Neuronal stem cell (in vitro differentiated cells): Measurements from ENCODE around the gene TSPEAR.
"Not testable (repeated sequence)": the region's sequence is repeated elsewhere in the genome, so short reads cannot be mapped to it uniquely, and the experiment has no call there.

Experiments
- DNase-seq: peaks from one replicate; pipeline ENCODE4 v3.0.0-alpha.2; 2013; ENCODE audit warnings: low spot score
- H2AFZ ChIP-seq: one replicate; pipeline ENCODE4 v1.6.1; 2013; ENCODE audit warnings: mild to moderate bottlenecking, low read length, inconsistent platforms
- H2AK5ac ChIP-seq: 2 replicates; pipeline ENCODE4 v1.6.1; 2013; ENCODE audit warnings: low read depth, mild to moderate bottlenecking, inconsistent platforms, low read length, moderate library complexity, mixed read lengths
- H2BK120ac ChIP-seq: 2 replicates; pipeline ENCODE4 v1.6.1; 2013; ENCODE audit warnings: low read depth, mild to moderate bottlenecking, inconsistent platforms, low read length, moderate library complexity, mixed read lengths
- H2BK12ac ChIP-seq: one replicate; pipeline ENCODE4 v1.6.1; 2013; ENCODE audit warnings: low read length, inconsistent platforms
- H2BK15ac ChIP-seq: 2 replicates; pipeline ENCODE4 v1.6.1; 2013; ENCODE audit warnings: mild to moderate bottlenecking, low read length, inconsistent platforms, mixed read lengths
- H2BK5ac ChIP-seq: one replicate; pipeline ENCODE4 v1.6.1; 2013; ENCODE audit warnings: inconsistent platforms, mild to moderate bottlenecking, low read length, moderate library complexity
- H3K14ac ChIP-seq: one replicate; pipeline ENCODE4 v1.6.1; 2013; ENCODE audit warnings: low read length, inconsistent platforms
- H3K18ac ChIP-seq: 2 replicates; pipeline ENCODE4 v1.6.1; 2013; ENCODE audit warnings: low read length, inconsistent platforms
- H3K23ac ChIP-seq: 2 replicates; pipeline ENCODE4 v1.6.1; 2013; ENCODE audit warnings: low read depth, mild to moderate bottlenecking, mixed read lengths, low read length, inconsistent platforms; ENCODE audit not compliant: poor library complexity
- H3K27ac ChIP-seq: replicated peaks from 3 replicates; pipeline ENCODE4 v1.5.1; 2013; ENCODE audit warnings: low read length, inconsistent platforms
- H3K27me3 ChIP-seq, 3 experiments: 2 replicates each; pipeline ENCODE4 v1.6.1; 2013; ENCODE audit warnings: low read length in 3 of 3, mild to moderate bottlenecking in 2 of 3, inconsistent platforms in 1 of 3, low read depth in 1 of 3, mixed read lengths in 1 of 3, moderate library complexity in 1 of 3; ENCODE audit not compliant: control insufficient read depth in 3 of 3, insufficient read depth in 3 of 3
- H3K36me3 ChIP-seq, 2 donors: replicated peaks in 1 of 2; 2 replicates each; pipeline ENCODE4 v1.6.1; 2013; ENCODE audit warnings: low read length in 2 of 2; ENCODE audit not compliant: control insufficient read depth in 2 of 2, insufficient read depth in 2 of 2
- H3K4ac ChIP-seq: 2 replicates; pipeline ENCODE4 v1.6.1; 2013; ENCODE audit warnings: inconsistent platforms, mild to moderate bottlenecking, low read length, moderate library complexity
- H3K4me1 ChIP-seq, 2 donors: 1 replicate in 1 of 2; 2 replicates in 1 of 2; pipeline ENCODE4 v1.6.1; 2013; ENCODE audit warnings: low read length in 2 of 2, low read depth in 1 of 2; ENCODE audit not compliant: control insufficient read depth in 2 of 2, insufficient read depth in 1 of 2
- H3K4me2 ChIP-seq: one replicate; pipeline ENCODE4 v1.6.1; 2013; ENCODE audit warnings: mild to moderate bottlenecking, low read length, inconsistent platforms; ENCODE audit not compliant: insufficient read depth, poor library complexity, severe bottlenecking
- H3K4me3 ChIP-seq, 2 donors: 2 replicates each; pipeline ENCODE4 v1.5.1; 2013; ENCODE audit warnings: low read length in 2 of 2, mild to moderate bottlenecking in 2 of 2, inconsistent platforms in 1 of 2, moderate library complexity in 1 of 2
- H3K79me1 ChIP-seq: one replicate; pipeline ENCODE4 v1.6.1; 2013; ENCODE audit warnings: low read depth, mild to moderate bottlenecking, inconsistent platforms, low read length, moderate library complexity
- H3K9ac ChIP-seq: one replicate; pipeline ENCODE4 v1.6.1; 2013; ENCODE audit warnings: mild to moderate bottlenecking, low read depth, low read length, inconsistent platforms; ENCODE audit not compliant: poor library complexity
- H3K9me3 ChIP-seq, 2 donors: replicated peaks in 1 of 2; 2 replicates each; pipeline versions ENCODE3 to v1.6.1; 2013; ENCODE audit warnings: low read length in 2 of 2, mild to moderate bottlenecking in 2 of 2, inconsistent platforms in 1 of 2, low read depth in 1 of 2, mixed read lengths in 1 of 2, moderate library complexity in 1 of 2; ENCODE audit not compliant: control insufficient read depth in 2 of 2, insufficient read depth in 1 of 2
- H4K8ac ChIP-seq: one replicate; pipeline ENCODE4 v1.6.1; 2013; ENCODE audit warnings: low read depth, mild to moderate bottlenecking, inconsistent platforms, low read length, moderate library complexity
- H4K91ac ChIP-seq: one replicate; pipeline ENCODE4 v1.6.1; 2013; ENCODE audit warnings: low read length, low read depth, mild to moderate bottlenecking, inconsistent platforms; ENCODE audit not compliant: poor library complexity
- WGBS, 2 donors: extraction: QIAGEN DNeasy Blood & Tissue Kit; methylation state at CpG; one replicate each; pipeline ENCODE4 v1.1.7; 2013; ENCODE audit warnings: missing lambda C conversion rate in 2 of 2, mixed read lengths in 1 of 2; ENCODE audit not compliant: insufficient read length in 2 of 2, insufficient replicate concordance in 1 of 2; ENCODE audit errors: extremely low coverage in 2 of 2; 5-methylcytosine and 5-hydroxymethylcytosine counted together

Gene TSPEAR

GRCh38 chr21:44558695-44559094 is 152.7 kb downstream of the TSPEAR start, which contains the start of gene KRTAP10-3:
Gene KRTAP10-3 (minus strand): TSS chr21:44558795. CDS start chr21:44558715, 80 bp downstream.
- H3K79me1 ChIP-seq, result no peaks in the 10 kb centered on the region
- H3K36me3 ChIP-seq, result no peaks in the 10 kb centered on the region
- H3K27ac ChIP-seq, result no peak within 1 kb of the TSS
- H3K4ac ChIP-seq, result peak within 1 kb of the TSS; percentile 68
- no peak for DNase-seq
- peak within 1 kb of the TSS; percentile 67 for H3K9ac ChIP-seq
- no peak within 1 kb of the TSS for H4K91ac ChIP-seq
- no CpG with 5 or more reads among the region's 5 CpGs for WGBS, 2 donors
- H3K27me3 ChIP-seq, result no peaks in the 10 kb centered on the region
- H3K14ac ChIP-seq, result peak within 1 kb of the TSS; percentile 92
- peaks cover 2 to 5% of the 10 kb centered on the region in 2 donors for H3K4me1 ChIP-seq
- no peak within 1 kb of the TSS for H2BK5ac ChIP-seq
- H2AFZ ChIP-seq, result no peak within 1 kb of the TSS
- H2BK12ac ChIP-seq, result peak within 1 kb of the TSS; percentile 88
- peak within 1 kb of the TSS; percentile 28 for H2BK15ac ChIP-seq
- H2BK120ac ChIP-seq, result peak within 1 kb of the TSS; percentile 54
- H3K4me3 ChIP-seq, result no peak within 1 kb of the TSS
- peak within 1 kb of the TSS; percentile 90 for H3K18ac ChIP-seq
- peak within 1 kb of the TSS; percentile 79 for H4K8ac ChIP-seq
- H3K9me3 ChIP-seq, result no peaks in the 10 kb centered on the region
- H3K23ac ChIP-seq, result no peak within 1 kb of the TSS
- H2AK5ac ChIP-seq, result peak within 1 kb of the TSS; percentile 49
- H3K4me2 ChIP-seq, result no peak within 1 kb of the TSS

GRCh38 chr21:44558329-44558675 is 153.1 kb downstream of the TSPEAR start:
- H3K27ac ChIP-seq, H2BK5ac ChIP-seq, DNase-seq, H3K4me2 ChIP-seq, H3K4ac ChIP-seq, H3K79me1 ChIP-seq, H3K27me3 ChIP-seq, H4K91ac ChIP-seq, H2AFZ ChIP-seq, H3K4me1 ChIP-seq, H2BK120ac ChIP-seq, H3K9me3 ChIP-seq, H3K4me3 ChIP-seq, H3K36me3 ChIP-seq, H3K23ac ChIP-seq: not testable (repeated sequence)
- Histone ChIP-seq H2BK15ac (peak overlapping the region; percentile 6), H3K9ac (peak overlapping the region; percentile 60), H3K14ac (peak overlapping the region; percentile 92), H2BK12ac (peak overlapping the region; percentile 88), H2AK5ac (peak overlapping the region; percentile 49), H4K8ac (peak overlapping the region; percentile 79), H3K18ac (peak overlapping the region; percentile 90)
- WGBS, 2 donors, result no CpG with 5 or more reads among the region's 10 CpGs

DNA sequence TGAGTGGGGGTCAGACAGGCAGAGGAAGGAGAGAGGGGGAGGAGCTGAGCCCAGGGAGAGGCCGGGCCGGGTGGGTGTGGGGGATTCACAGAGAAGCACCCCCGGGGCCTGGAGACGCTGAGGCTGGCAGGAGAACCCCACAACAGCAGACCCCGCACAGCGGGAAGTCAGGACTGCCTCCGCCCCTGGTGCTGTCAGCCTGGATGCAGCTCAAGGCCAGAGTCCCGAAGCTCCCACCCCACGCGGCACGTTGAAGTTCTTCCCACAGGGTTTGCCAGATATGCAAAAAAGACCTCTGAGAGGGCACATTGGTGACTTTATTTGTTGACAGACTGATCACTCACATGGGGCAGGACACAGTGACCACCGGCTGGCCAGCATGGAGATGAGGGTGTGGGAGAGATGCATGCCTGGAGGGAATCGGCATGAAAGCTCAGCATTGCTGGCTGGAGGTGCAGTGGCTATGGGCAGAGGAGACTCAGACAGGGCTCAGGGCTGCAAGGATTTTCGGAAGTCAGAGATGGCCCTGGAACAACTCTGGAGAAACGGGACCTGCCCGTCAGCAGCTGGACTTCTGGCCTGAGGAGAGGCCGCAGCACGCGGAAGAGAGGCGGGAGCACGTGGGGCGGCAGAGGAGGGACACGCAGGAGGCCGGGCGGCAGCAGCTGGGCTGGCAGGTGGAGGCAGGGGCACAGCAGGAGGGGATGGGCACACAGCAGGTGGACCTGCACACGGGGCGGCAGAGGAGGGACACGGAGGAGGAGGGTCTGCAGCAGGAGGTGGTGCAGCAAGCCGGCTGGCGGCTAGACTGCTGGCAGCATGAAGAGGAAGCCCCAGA is 153.7 kb downstream of the TSPEAR start:
- Histone ChIP-seq H3K9me3 (no peaks in the 10 kb centered on the region), H3K36me3 (no peaks in the 10 kb centered on the region), H2AK5ac (peak overlapping the region; percentile 49), H3K18ac (peak overlapping the region; percentile 90), H3K27me3 (no peaks in the 10 kb centered on the region), H2BK5ac (no peak overlapping the region), H3K9ac (peak overlapping the region; percentile 67), H3K4me3 (no peak overlapping the region), H2BK12ac (peak overlapping the region; percentile 88), H4K91ac (no peak overlapping the region), H3K79me1 (no peaks in the 10 kb centered on the region), H3K23ac (no peak overlapping the region), H2BK15ac (peak overlapping the region; percentile 6), H3K14ac (peak overlapping the region; percentile 92), H3K4ac (peak overlapping the region; percentile 68), H3K4me2 (no peak overlapping the region), H4K8ac (peak overlapping the region; percentile 79), H3K4me1 (peaks cover 2 to 5% of the 10 kb centered on the region in 2 donors), H2AFZ (no peak overlapping the region), H2BK120ac (peak overlapping the region; percentile 54), H3K27ac (no peak overlapping the region)
- no CpG with 5 or more reads among the region's 30 CpGs for WGBS, 2 donors
- DNase-seq, result no peak

- Histone ChIP-seq H4K8ac (no peak overlapping the region), H3K4me1 (peaks cover 4 to 5% of the 10 kb centered on the region in 2 donors), H2BK12ac (no peak overlapping the region), H3K27ac (no peak overlapping the region), H3K79me1 (no peaks in the 10 kb centered on the region), H2BK5ac (no peak overlapping the region), H2AFZ (no peak overlapping the region), H2BK120ac (no peak overlapping the region), H3K27me3 (no peaks in the 10 kb centered on the region), H3K4me2 (no peak overlapping the region), H3K18ac (no peak overlapping the region), H2AK5ac (no peak overlapping the region), H3K9ac (no peak overlapping the region), H3K23ac (no peak overlapping the region), H2BK15ac (no peak overlapping the region), H3K4me3 (no peak overlapping the region), H3K36me3 (no peaks in the 10 kb centered on the region), H4K91ac (no peak overlapping the region), H3K4ac (no peak overlapping the region), H3K14ac (no peak overlapping the region), H3K9me3 (no peaks in the 10 kb centered on the region)
- no peak for DNase-seq
- WGBS, 2 donors, result no CpG with 5 or more reads among the region's 9 CpGs
These were observed 154.5 kb downstream of the TSPEAR start for GRCh38 chr21:44556879-44557278.
